GM12874 (cell line): ENCODE measurements around the gene ZMIZ1.

ENCODE experiments used
- TF ChIP-seq, protein P1 (sequence below): IDR thresholded peaks from 2 replicates; pipeline ENCODE4 v1.5.1; 2011; ENCODE audit warnings: low read depth, mild to moderate bottlenecking, control low read depth, low read length, moderate library complexity; ENCODE audit not compliant: insufficient read depth

The ZMIZ1 gene

GRCh38 chr10:79073784-79074432, 5.1 kb downstream of the ZMIZ1 start:
- TF ChIP-seq, protein P1, sequence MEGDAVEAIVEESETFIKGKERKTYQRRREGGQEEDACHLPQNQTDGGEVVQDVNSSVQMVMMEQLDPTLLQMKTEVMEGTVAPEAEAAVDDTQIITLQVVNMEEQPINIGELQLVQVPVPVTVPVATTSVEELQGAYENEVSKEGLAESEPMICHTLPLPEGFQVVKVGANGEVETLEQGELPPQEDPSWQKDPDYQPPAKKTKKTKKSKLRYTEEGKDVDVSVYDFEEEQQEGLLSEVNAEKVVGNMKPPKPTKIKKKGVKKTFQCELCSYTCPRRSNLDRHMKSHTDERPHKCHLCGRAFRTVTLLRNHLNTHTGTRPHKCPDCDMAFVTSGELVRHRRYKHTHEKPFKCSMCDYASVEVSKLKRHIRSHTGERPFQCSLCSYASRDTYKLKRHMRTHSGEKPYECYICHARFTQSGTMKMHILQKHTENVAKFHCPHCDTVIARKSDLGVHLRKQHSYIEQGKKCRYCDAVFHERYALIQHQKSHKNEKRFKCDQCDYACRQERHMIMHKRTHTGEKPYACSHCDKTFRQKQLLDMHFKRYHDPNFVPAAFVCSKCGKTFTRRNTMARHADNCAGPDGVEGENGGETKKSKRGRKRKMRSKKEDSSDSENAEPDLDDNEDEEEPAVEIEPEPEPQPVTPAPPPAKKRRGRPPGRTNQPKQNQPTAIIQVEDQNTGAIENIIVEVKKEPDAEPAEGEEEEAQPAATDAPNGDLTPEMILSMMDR: no peak

- TF ChIP-seq, protein P1: no peak
Observed at GRCh38 chr10:79074732-79075131, 6.0 kb downstream of the ZMIZ1 start.

GRCh38 chr10:79075418-79075817, 6.7 kb downstream of the ZMIZ1 start:
- TF ChIP-seq, protein P1: no peak

DNA sequence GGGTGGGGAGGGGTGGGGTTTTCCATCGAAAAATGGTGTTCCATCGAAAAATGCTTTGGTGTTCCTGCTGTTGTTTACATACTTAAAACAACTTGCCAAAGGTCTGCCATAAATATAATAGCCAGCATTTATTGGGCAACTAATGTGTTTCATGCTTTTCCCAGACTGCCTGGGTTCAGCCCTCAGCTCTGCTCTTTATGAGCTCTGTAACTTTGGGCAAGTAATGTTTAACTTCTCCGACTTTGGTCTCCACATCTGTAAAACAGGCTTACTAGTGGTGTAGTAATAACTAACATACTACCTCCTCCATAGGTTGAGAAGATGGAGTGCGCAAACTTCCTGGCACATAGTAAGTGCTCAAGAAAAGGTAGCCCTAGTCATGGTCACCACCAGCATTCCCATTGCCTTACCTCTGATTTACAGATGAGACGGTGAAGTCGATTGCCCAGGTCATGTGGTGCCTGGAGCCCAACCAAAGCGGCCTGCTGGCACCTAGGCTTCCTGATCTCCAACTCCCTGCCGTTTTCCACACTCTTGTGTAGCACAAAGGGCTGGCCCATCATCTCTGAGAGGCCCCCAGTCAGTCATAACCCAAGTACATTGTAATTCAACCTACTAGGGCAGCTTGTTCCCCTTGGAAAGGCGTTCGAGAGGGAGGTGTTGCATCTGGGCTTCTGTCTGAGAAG, 8.9 kb downstream of the ZMIZ1 start:
- TF ChIP-seq, protein P1: no peak

- TF ChIP-seq, protein P1: no peak
Observed at GRCh38 chr10:79078367-79079053, 9.7 kb downstream of the ZMIZ1 start.

DNA sequence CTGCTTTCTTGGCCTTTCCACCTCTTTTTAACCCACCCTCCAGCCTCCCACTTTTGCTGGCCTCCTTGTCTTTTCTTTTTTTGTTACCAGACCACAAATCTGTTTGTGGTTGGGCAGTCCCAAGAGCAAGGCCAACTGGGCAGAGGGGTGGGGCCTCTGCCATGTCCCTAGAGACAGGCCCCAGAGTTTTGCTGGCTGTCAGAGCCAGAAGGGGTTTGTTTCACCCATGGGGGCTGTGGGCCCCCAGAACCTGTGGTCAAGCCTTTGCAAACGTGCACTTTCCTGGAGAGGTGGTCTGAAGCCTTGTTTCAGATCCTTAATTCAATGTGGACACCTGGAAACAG, 10.3 kb downstream of the ZMIZ1 start:
- TF ChIP-seq, protein P1: no peak

DNA sequence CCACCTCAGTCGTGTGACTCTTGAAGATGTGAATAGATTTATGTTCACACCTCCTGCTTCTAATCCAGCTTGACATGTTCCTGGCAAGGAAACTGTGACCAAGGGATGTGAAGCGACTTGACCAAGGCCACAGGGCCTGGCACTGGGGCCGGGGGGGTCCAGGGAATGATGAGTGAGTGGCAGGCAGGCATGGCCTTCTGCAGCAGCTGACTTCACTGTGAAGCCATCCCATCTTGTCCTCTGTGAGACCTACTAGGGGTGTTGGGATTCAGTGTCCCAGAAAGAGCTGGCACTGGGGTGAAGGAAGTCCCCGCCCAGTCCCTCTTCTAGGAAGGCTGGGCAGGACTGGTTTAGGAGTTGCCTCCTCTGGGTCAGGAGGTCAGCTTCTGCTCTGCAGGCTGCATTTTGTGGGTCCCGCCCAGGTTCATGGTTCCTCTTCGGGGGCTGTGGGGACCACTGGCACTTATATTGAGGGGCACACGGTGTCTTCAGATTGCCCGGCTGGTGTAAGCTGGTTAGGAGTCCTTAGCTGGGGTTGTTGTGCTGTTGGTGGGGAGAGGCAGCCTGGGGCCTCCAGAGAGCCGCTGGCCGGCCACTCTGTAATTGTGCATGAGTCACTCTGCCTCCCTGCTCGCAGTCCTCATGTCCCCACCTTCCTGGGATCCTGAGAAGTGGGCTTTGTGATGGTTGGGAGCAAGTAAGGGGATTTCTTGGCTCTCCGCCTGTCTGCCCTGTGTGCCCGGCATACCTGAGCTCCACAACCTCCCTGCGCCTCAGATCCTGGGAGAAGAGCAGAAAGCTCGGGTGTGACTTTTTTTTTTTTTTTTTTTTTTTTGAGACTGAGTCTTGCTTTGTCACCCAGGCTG, 11.0 kb downstream of the ZMIZ1 start:
- TF ChIP-seq, protein P1: no peak
